T47D (cell line): Measurements from ENCODE around the gene XPO6.

Experiments used
- DNase-seq, 2 experiments: peaks; one replicate each; pipeline versions ENCODE4 v3.0.0 to v3.0.0-alpha.2; 2011 to 2012; ENCODE audit warnings: low read depth in 1 of 2, low spot score in 1 of 2
- JUND ChIP-seq: IDR thresholded peaks from 2 replicates; pipeline ENCODE4 v1.6.1; 2012; ENCODE audit warnings: low read depth
- in situ Hi-C: cut with HindIII; loops from 2 replicates; pipeline ENCODE4 v1.10.0; 2016; ENCODE audit warnings: low sequenced_read_pairs, low pct_unique_long_range_greater_than_20kb

The XPO6 gene

DNA sequence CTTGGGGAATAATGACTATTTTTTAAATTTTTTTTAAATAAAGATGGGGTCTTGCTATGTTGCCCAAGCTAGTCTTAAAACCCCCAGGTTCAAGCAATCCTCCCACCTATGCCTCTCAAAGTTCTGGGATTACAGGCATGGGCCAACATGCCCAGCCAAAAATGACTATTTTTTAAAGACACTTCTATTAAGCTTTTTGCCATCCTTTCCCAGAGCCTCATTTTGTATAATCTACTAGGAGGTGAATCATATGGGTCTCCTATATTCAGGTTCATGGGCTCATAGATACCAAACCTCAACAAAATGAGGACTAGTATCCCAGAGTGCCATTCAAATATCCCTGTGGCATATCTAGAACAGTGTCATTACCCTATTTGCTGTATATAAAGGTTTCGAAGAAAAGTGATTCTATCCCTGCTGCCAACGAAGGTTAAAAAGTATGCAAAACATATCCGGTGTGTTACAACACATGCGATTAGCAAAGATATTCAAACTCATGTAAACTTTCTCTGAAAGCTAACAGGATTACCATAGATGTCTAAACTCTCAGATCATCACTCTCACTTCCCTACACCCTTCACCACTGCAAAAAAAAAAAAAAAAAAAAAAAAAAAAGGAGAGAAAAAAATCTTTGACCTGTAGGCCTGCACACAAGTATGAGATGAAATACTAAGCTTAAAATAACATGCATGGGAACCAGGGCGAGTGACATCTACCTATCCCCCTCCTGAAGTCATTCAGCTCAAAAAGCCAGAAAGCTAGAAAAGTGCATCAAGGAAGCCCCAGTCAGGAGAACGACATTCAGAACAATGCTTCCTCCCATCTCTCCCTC is 23.5 kb downstream of the XPO6 start:
- no peak for TF ChIP-seq JUND
- no peak for DNase-seq
- in situ Hi-C loops, result no loop called here

DNA sequence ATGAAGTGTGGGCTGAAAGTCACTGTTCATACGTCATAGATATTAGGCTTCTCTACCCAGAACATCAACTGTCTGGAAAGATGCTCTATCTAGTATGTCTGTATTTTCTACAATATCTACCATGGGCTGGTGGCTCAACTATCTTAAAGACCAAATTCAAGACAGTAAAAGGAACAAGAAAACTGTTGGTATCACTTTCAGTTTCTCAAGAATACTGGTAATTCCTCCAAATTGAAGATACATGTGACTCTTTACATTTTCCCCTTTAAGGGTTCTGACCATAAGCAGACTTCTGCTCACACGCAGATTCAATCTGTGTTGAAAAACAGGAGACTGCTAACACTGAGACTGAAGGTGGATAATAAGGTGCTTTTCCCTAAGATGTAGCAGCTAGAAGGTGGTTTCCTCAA is 24.2 kb downstream of the XPO6 start:
- in situ Hi-C loops, result no loop called here
- DNase-seq, result no peak
- no peak for TF ChIP-seq JUND

DNA sequence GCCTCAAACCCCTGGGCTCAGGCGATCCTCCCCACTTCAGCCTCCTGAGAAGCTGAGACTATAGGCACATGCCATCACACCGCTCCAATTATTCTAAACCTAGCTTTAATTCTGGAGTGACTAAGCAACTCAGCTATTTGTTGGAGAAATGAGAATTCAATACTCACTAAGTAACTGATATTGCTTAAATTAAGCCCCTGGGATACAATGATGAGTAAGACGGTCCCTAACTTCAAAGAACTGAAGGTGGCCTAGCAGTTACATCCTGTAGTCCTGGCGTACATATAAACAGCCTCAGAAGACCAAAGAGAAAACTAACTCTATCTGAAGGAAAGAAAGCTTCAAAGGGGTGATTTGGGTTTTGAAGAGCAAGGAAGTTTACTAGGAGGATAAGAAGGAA is 25.0 kb downstream of the XPO6 start:
- DNase-seq, result no peak
- no peak for TF ChIP-seq JUND
- in situ Hi-C loops, result no loop called here

DNA sequence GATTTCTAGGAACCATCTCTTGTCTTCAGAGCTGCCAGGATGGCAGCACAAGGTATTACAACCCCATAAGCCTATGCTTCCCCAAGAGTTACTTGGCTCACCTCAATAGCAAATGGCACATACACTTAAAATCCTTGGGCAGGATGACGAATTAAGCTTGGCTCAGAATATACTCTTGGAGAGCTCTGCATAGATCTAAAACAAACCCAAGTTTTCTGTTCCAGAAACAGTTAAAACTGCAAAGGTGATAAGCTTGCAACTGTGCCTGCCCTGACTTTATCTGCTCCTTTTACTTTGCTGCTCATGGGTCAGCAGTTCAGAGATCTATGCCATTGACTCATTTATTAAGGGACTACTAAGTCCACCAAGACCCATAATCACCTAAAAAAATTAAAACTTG is 26.1 kb downstream of the XPO6 start:
- in situ Hi-C loops, result no loop called here
- no peak for TF ChIP-seq JUND
- no peak for DNase-seq

DNA sequence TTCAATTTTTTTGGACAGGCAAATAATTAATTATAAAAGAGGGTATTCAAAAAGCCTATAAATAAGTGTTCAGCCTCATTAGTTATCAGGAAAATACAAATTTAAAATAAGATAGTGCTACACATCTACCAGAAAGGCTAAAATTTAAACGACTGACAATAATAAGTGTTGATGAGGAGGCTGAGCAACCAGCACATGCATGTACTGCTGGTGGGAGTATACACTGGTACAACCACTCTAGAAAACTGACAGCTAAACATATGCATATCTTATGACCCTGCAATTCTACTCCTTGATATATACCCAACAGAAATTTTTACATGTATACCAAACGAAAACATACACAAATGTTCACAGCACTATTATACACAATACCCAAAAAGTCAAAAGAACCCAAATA is 27.1 kb downstream of the XPO6 start:
- no peak for DNase-seq
- TF ChIP-seq JUND, result no peak
- in situ Hi-C loops, result no loop called here

DNA sequence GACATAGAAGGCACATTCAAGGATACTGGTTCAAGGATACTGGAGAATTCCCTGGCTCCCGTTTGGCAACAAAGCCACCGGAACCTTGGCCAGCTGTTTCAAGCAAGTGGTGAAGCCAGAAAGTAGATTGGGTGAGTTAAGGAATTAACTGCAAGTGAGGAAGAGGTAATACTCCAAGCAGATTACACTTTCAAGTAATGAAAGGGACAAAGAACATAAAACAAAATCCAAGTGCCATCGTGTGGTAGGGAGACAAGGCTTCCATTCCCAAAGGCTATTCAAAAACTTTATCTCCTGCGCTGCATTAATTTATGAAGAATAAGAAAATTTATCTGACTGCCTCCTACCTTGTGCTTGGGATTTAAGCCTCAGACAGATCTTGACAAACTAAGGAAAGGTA is 27.8 kb downstream of the XPO6 start:
- in situ Hi-C loops, result no loop called here
- no peak for TF ChIP-seq JUND
- DNase-seq, result no peak

DNA sequence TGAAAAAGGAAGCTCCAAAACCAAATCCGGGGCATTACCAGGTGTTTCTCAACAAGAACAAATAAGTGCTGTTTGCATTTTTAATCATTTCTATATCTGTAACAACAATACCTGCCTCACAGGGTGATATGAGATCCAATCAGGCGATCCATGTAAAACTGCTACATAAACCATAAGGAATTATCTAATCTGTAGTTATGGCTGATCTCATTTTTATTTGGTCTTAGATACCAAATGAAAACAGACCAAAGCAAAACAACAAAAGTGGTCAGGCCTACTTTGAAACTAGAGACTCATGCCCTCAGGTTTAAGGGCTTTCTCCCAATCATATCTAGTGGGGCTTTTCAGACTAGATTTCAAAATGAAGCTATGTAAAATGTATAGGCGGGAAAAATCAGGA is 28.3 kb downstream of the XPO6 start:
- TF ChIP-seq JUND, result no peak
- in situ Hi-C loops, result no loop called here

DNA sequence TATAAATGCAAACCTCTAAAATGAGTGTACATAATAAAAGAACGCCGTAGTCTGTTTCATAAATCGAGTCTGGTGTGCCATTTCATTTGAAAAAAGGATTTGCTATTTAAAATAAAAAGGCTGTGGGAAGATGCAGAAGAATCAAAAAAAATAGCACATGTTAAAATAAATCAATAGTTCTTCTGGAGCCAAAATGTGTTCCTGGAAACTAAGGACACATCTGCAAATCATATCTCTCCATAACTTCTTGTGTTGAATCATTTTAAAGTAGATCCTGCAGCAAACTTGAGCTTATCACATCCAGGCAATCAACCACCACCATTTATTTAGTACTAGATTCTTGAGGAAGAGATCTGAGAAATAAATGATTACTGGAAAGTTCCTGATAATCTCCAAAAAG is 29.0 kb downstream of the XPO6 start:
- DNase-seq, result no peak
- in situ Hi-C loops, result no loop called here
- TF ChIP-seq JUND, result no peak

More for the DNA sequence above, 28.3 kb downstream of the XPO6 start:
- DNase-seq, result no peak

DNA sequence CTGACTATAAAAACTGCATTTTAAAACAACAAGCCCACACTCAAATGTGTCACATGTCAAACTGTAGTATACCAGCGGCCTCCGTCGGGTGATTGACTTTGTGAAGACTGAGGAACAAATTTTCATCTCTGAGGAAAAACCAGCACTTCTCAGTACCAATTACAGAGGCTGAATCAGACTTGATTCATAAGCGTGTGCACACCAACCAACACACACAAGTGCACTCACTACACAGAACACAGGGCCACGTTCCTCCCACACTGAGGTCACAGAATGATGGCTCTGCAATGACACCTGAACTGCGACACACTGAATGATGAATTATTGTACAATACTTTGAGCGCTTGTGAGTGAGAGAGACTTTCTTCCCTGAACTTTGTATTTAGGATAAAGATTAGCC is 29.6 kb downstream of the XPO6 start:
- no peak for TF ChIP-seq JUND
- in situ Hi-C loops, result no loop called here
- no peak for DNase-seq

DNA sequence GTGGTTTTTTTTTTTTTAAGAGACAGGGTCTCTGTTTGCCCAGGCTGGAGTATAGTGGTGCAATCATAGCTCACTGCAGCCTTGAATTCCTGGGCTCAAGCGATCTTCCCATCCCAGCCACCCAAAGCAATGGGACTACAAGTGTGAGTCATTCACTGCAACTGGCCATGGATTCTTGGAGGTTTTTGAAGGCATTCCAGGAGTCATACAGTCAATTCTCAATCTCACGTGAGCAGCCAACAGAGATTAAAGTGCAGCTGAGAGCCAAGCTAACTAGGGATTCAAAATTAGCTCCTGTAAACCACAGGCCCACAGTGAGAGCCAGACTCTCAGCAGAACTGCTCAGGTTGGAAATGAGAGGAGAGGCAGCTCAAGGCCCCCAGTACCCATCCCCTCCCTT is 30.2 kb downstream of the XPO6 start:
- TF ChIP-seq JUND, result no peak
- DNase-seq, result peak in 1 of 2 experiments; percentile 26
- in situ Hi-C loops, result no loop called here

DNA sequence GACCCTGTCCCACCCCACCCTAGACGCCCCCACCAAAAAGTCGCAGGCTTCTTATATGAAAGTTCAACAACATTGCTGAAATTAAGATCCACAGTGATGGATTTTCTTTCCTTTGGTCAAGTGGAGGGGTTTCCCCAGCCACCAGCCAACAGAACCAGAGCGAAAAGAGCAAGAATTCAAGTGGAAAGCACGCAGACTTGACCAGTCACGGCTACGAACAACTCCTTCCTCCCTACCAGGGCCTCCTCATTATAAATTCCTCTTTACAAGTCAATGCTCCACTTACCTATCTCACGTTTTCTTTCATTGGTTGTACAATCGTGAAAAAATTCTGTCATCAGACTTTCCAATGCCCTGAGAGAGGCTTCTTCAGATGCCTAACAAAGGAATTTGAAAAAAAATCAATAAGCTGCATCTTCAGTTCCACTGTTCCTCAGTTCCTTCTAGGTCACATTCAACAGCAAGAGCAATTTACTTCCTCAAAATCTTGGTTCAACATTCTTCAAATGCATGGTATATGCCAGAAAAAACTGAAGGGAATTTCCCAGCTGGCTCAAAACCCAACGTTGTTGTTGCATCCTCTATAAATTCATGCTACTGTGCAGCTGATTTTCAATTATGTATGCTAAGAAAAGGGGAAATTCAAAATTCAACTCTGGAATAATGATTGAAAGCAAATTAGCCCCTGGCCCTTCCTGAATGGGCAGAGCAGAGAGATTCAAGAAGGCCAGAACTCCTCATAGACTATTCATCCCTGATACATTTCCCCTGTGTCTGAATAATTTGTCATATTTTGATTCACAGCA is 30.9 kb downstream of the XPO6 start:
- in situ Hi-C loops, result no loop called here
- TF ChIP-seq JUND, result no peak
- no peak for DNase-seq

DNA sequence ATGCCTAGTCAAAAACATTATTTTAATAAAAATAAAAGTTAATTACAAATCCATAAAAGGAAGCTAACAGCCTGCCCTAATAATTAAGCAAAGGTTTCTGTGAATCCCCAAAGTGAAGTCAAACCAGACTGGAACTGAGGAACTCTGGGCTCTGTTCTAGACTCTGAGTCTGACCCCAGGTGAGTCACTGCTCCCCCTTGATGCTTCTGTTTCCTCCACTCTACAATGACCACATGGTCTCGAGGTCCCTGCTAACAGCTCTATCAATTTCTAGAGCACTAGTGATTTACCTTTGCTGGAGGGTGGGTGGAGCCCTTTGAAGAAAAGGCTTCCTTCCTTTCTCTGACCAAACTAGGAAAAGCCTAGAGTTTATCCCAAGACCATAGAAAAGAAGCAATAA is 32.4 kb downstream of the XPO6 start:
- no peak for DNase-seq
- in situ Hi-C loops, result no loop called here

DNA sequence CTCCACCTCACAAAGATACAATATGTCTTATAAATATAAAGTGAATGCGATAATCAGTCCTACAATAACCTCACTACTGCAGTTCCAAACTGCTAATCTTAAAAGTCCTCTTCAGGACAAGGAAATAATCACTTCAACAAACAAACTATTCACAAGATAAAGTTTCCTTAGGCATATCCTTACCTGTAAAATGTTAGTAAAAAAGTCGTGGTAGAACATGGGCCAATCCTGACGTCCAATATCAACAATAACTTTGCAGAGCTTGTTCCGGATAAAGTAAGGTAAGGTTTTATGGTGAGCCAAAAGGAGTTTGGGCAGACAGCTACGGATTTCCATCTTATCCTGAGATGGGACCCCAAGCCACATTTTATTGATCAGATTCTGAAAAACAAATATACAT is 36.0 kb downstream of the XPO6 start:
- in situ Hi-C loops, result no loop called here
- TF ChIP-seq JUND, result no peak
- DNase-seq, result no peak

More for the DNA sequence above, 32.4 kb downstream of the XPO6 start:
- no peak for TF ChIP-seq JUND
